ENCODE measurements around the gene DEFB108B.
"Not testable (repeated sequence)": the region's sequence is repeated elsewhere in the genome, so short reads cannot be mapped to it uniquely, and the experiment has no call there.

The DEFB108B gene

GRCh38 chr11:71800335-71800953 is 32.6 kb upstream of the DEFB108B start:
- DNase-seq (ENCODE audit: low read depth) = peak; percentile 80
- H3K4me3 ChIP-seq (ENCODE audit: low read depth, low read length) = not testable (repeated sequence)
- TF ChIP-seq CTCF (IDR thresholded peaks at IDR 0.05; ENCODE audit: low read depth, low read length) = peak; percentile 93

GRCh38 chr11:71801026-71801425 is 32.0 kb upstream of the DEFB108B start:
- not testable (repeated sequence) for DNase-seq (ENCODE audit: low read depth); H3K4me3 ChIP-seq (ENCODE audit: low read depth, low read length)

GRCh38 chr11:71802874-71803273 is 30.1 kb upstream of the DEFB108B start:
- not testable (repeated sequence) for DNase-seq (ENCODE audit: low read depth); H3K4me3 ChIP-seq (ENCODE audit: low read depth, low read length)

- not testable (repeated sequence) for DNase-seq (ENCODE audit: low read depth); H3K4me3 ChIP-seq (ENCODE audit: low read depth, low read length)
These were observed 28.6 kb upstream of the DEFB108B start for GRCh38 chr11:71804158-71804947.

GRCh38 chr11:71812529-71812928 is 20.5 kb upstream of the DEFB108B start:
- H3K4me3 ChIP-seq (ENCODE audit: low read depth, low read length); DNase-seq (ENCODE audit: low read depth): not testable (repeated sequence)

GRCh38 chr11:71813481-71814355 is 19.3 kb upstream of the DEFB108B start:
- peak; percentile 73 for DNase-seq (ENCODE audit: low read depth)
- TF ChIP-seq CTCF (IDR thresholded peaks at IDR 0.05; ENCODE audit: low read depth, low read length) = peak; percentile 67
- 0 out of 2 replicates have a peak, but pooled peaks have one; percentile 9 for TF ChIP-seq MAX (IDR thresholded peaks at IDR 0.05; ENCODE audit: low read depth, low read length)
- H3K4me3 ChIP-seq (ENCODE audit: low read depth, low read length) = not testable (repeated sequence)

- not testable (repeated sequence) for H3K4me3 ChIP-seq (ENCODE audit: low read depth, low read length); DNase-seq (ENCODE audit: low read depth)
These were observed 11.5 kb upstream of the DEFB108B start for GRCh38 chr11:71821539-71821938.

GRCh38 chr11:71829247-71829646 is 3.8 kb upstream of the DEFB108B start:
- not testable (repeated sequence) for H3K4me3 ChIP-seq (ENCODE audit: low read depth, low read length); DNase-seq (ENCODE audit: low read depth)

GRCh38 chr11:71829686-71830085 is 3.3 kb upstream of the DEFB108B start:
- not testable (repeated sequence) for H3K4me3 ChIP-seq (ENCODE audit: low read depth, low read length); DNase-seq (ENCODE audit: low read depth)

- not testable (repeated sequence) for H3K4me3 ChIP-seq (ENCODE audit: low read depth, low read length); DNase-seq (ENCODE audit: low read depth)
These were observed 9.7 kb downstream of the DEFB108B start for GRCh38 chr11:71842720-71843119.

- not testable (repeated sequence) for DNase-seq (ENCODE audit: low read depth); H3K4me3 ChIP-seq (ENCODE audit: low read depth, low read length)
These were observed 10.4 kb downstream of the DEFB108B start for GRCh38 chr11:71843355-71843754.
